ENCODE measurements around the gene ADORA2A.

Gene ADORA2A

DNA sequence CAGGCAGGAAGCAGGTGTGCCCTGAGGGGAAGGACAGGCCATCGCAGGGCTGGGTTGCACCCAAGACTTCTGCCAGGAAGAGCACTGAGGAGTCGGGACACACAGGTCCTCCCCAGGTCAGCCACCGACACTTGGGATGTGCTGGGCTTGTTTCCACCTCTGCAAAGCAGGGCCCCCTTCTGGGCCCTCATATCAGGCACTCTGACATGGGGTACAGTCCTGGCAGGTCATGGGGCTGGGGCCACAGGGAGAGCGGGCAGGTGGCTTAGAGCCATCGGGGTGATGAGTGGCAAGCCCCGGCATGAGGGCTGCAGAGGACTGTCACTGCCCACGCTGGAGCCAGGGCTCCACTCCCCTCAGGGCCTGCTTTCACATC lies 7.9 kb upstream of the ADORA2A start:
- H3K4me3 ChIP-seq (ENCODE audit: severe bottlenecking): no peak overlapping the region
- DNase-seq (ENCODE audit: low spot score) (no peak), ATAC-seq (ENCODE audit: low read depth) (no peak)
- H3K9me3 ChIP-seq (ENCODE audit: severe bottlenecking): no peaks in the 10 kb centered on the region
- peaks cover 6% of the 10 kb centered on the region for H3K4me1 ChIP-seq (ENCODE audit: insufficient read depth, poor library complexity, severe bottlenecking)
- H3K27ac ChIP-seq (ENCODE audit: poor library complexity, severe bottlenecking): no peak overlapping the region
- peaks cover 6% of the 10 kb centered on the region for H3K27me3 ChIP-seq (ENCODE audit: insufficient read depth, poor library complexity, severe bottlenecking)
- TF ChIP-seq, protein P1, sequence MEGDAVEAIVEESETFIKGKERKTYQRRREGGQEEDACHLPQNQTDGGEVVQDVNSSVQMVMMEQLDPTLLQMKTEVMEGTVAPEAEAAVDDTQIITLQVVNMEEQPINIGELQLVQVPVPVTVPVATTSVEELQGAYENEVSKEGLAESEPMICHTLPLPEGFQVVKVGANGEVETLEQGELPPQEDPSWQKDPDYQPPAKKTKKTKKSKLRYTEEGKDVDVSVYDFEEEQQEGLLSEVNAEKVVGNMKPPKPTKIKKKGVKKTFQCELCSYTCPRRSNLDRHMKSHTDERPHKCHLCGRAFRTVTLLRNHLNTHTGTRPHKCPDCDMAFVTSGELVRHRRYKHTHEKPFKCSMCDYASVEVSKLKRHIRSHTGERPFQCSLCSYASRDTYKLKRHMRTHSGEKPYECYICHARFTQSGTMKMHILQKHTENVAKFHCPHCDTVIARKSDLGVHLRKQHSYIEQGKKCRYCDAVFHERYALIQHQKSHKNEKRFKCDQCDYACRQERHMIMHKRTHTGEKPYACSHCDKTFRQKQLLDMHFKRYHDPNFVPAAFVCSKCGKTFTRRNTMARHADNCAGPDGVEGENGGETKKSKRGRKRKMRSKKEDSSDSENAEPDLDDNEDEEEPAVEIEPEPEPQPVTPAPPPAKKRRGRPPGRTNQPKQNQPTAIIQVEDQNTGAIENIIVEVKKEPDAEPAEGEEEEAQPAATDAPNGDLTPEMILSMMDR (IDR thresholded peaks at IDR 0.05; ENCODE audit: poor library complexity, severe bottlenecking): no peak
- peaks cover 10% of the 10 kb centered on the region; the same call in 1 of the 2 replicates for H3K36me3 ChIP-seq (ENCODE audit: low read depth)

DNA sequence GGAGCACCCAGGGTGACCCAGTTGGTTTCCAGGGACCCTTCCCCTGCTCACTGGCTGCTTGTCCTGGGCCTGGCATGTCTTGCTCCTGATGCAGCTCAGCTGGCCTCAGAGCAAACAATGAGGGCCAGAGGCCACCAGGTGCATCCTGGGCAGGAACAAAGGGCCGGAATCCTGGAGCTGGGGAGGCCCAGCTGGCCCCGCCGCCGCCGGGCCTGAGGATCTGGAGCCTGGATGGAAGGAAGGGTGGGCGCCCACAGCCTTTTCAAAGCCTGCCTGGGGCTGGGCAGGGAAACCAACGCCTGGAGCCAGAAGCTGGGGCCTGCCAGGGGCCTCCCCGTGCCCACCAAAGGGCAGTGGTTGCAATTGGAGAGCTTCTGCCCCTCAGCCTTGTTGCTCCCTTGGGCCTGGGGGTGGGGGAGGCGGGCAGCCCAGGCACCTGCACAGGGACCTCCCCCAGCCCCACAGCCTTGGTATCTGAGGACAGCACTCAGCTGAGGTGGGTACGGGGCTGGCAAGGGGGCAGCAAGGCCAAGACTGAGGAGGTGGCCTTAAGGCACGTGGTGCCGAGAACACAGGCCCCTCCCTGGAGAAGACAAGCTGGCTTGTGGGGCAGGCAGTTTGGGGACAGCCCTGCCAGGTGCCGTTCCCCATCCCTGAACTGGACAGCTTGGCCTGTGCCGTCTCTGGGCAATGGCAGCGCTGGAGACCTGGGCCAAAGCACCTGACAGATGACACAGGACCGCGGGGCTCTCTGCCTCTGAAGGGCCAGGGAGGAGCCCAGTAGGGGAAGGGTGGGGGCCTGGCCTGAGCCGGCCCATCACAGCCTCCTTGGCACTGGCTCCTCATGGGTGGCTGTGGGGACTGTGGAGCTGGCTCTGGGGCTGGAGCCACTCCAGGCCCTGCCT lies 7.1 kb upstream of the ADORA2A start:
- DNase-seq (ENCODE audit: low spot score): no peak
- Histone ChIP-seq H3K27me3 (ENCODE audit: insufficient read depth, poor library complexity, severe bottlenecking) (peaks cover 12% of the 10 kb centered on the region), H3K4me3 (ENCODE audit: severe bottlenecking) (no peak overlapping the region), H3K27ac (ENCODE audit: poor library complexity, severe bottlenecking) (no peak overlapping the region), H3K4me1 (ENCODE audit: insufficient read depth, poor library complexity, severe bottlenecking) (peaks cover 6% of the 10 kb centered on the region), H3K36me3 (ENCODE audit: low read depth) (peaks cover 2% of the 10 kb centered on the region; the same call in 1 of the 2 replicates), H3K9me3 (ENCODE audit: severe bottlenecking) (no peaks in the 10 kb centered on the region)
- TF ChIP-seq, protein P1 (IDR thresholded peaks at IDR 0.05; ENCODE audit: poor library complexity, severe bottlenecking): no peak
- ATAC-seq (ENCODE audit: low read depth): no peak

DNA sequence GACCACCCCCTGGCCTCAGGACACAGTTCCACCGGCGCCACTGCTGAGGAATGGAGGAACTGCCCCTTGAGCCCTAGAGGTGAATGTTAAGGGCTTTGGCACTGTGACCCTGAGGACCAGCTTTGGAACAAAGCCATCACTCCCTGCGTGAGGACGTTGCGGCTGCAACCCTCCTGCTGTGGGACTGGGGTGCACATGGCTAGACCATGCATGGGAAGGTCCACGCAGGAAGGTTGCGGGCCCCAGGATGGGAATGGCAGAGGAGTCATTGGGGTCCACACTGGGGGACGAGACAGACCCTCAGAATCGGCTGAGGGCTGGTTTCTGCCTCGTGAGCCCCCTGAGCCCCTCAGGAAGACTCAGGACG lies 6.4 kb upstream of the ADORA2A start:
- Histone ChIP-seq H3K4me3 (ENCODE audit: severe bottlenecking) (no peak overlapping the region), H3K27me3 (ENCODE audit: insufficient read depth, poor library complexity, severe bottlenecking) (peaks cover 16% of the 10 kb centered on the region), H3K27ac (ENCODE audit: poor library complexity, severe bottlenecking) (no peak overlapping the region), H3K36me3 (ENCODE audit: low read depth) (no peaks in the 10 kb centered on the region), H3K9me3 (ENCODE audit: severe bottlenecking) (no peaks in the 10 kb centered on the region), H3K4me1 (ENCODE audit: insufficient read depth, poor library complexity, severe bottlenecking) (peaks cover 6% of the 10 kb centered on the region)
- DNase-seq (ENCODE audit: low spot score): no peak
- TF ChIP-seq, protein P1 (IDR thresholded peaks at IDR 0.05; ENCODE audit: poor library complexity, severe bottlenecking): no peak
- no peak for ATAC-seq (ENCODE audit: low read depth)

DNA sequence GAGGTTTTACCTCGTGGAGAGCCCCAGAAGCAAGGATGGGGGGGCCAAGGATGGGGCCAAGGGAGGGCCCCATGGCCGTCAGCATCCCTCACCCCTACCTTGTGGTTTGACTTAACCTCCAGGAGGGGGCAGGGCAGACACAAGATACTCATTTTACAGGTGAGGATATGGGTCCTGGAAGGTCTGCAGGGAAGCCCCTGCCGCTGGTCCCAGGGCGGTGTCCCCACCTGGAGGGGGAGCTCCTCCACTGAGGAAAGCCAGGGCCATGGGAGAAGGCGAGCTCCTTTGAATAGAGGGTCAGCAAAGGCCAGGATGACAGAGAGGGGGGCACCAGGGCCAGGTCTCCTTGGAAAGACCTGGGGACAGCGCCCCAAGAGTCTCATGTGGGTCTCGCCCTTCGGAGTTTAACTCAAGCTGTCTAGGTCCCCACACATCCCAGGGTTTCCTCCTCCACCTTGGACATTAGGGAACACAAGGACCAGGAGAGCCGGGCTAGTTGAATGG lies 5.9 kb upstream of the ADORA2A start:
- H3K36me3 ChIP-seq (ENCODE audit: low read depth): no peaks in the 10 kb centered on the region
- DNase-seq (ENCODE audit: low spot score) (no peak), ATAC-seq (ENCODE audit: low read depth) (no peak)
- H3K4me1 ChIP-seq (ENCODE audit: insufficient read depth, poor library complexity, severe bottlenecking): peaks cover 6% of the 10 kb centered on the region
- H3K4me3 ChIP-seq (ENCODE audit: severe bottlenecking): no peak overlapping the region
- TF ChIP-seq, protein P1 (IDR thresholded peaks at IDR 0.05; ENCODE audit: poor library complexity, severe bottlenecking): peak; percentile 17
- H3K27ac ChIP-seq (ENCODE audit: poor library complexity, severe bottlenecking): no peak overlapping the region
- peaks cover 16% of the 10 kb centered on the region for H3K27me3 ChIP-seq (ENCODE audit: insufficient read depth, poor library complexity, severe bottlenecking)
- no peaks in the 10 kb centered on the region for H3K9me3 ChIP-seq (ENCODE audit: severe bottlenecking)

All from RWPE2 (cell line).